ENCODE measurements around the gene SPRR2G.
"Not testable (repeated sequence)": the region's sequence is repeated elsewhere in the genome, so short reads cannot be mapped to it uniquely, and the experiment has no call there.

Gene SPRR2G

GRCh38 chr1:153133267-153133666 is 17.4 kb downstream of the SPRR2G start:
- DNase-seq (ENCODE audit: extremely low read depth, low read depth) = no peak
- TF ChIP-seq CTCF (IDR thresholded peaks at IDR 0.05; ENCODE audit: low read depth, low read length) = no peak

DNA sequence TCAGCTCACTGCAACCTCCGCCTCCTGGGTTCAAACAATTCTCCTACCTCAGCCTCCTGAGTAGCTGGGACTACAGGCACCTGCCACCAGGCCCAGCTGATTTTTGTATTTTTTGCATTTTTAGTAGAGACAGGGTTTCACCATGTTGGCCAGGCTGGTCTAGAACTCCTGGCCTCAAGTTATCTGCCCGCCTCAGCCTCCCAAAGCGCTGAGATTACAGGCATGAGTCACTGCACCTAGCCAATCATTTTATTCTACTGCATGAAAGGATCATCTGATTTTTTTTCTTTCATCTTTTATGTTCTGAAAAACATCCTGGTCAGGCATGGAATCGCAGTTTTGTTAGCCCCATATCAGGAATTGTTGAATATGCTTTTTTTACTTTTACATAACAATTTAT is 22.0 kb downstream of the SPRR2G start:
- not testable (repeated sequence) for DNase-seq (ENCODE audit: extremely low read depth, low read depth)

- no peak for TF ChIP-seq CTCF (IDR thresholded peaks at IDR 0.05; ENCODE audit: low read depth, low read length)
Measured at GRCh38 chr1:153127296-153127695, 23.4 kb downstream of the SPRR2G start.

DNA sequence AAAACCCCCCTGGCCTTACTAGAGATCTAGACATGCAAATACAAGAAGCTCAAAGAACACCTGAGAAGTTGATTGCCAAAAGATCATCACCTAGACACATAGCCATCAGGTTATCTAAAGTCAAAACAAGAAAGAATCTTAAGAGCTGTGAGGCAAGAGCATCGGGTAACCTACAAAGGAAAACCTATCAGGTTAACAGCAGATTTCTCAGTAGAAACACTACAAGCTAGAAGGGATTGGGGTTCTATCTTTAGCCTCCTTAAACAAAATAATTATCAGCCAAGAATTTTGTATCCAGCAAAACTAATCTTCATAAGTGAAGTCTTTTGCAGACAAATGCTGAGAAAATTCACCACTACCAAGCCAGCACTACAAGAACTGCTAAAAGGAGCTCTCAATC is 25.2 kb downstream of the SPRR2G start:
- no peak for DNase-seq (ENCODE audit: extremely low read depth, low read depth)
- no peak for TF ChIP-seq CTCF (IDR thresholded peaks at IDR 0.05; ENCODE audit: low read depth, low read length)

More at GRCh38 chr1:153127296-153127695, 23.4 kb downstream of the SPRR2G start:
- DNase-seq (ENCODE audit: extremely low read depth, low read depth) = no peak

GRCh38 chr1:153123793-153124192 is 26.9 kb downstream of the SPRR2G start:
- not testable (repeated sequence) for DNase-seq (ENCODE audit: extremely low read depth, low read depth)

GRCh38 chr1:153122831-153123421 is 27.8 kb downstream of the SPRR2G start:
- no peak for DNase-seq (ENCODE audit: extremely low read depth, low read depth)
- TF ChIP-seq CTCF (IDR thresholded peaks at IDR 0.05; ENCODE audit: low read depth, low read length) = no peak

DNA sequence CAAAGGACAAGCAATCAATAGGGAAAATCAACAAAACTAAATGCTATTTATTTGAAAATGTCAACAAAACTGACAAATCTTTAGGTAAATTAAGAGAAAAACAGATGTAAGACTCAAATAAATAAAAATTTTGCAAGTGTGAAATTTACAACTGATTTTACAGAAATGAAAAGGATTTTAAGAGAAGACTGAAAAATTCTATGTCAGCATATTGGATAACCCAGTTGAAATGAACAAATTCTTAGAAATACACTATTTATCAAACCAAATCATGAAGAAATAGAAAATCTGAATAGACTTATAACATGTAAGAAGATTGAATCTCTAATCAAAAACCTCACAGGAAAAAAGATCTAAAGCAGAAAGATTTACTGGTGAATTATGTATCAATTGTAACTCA is 29.7 kb downstream of the SPRR2G start:
- no peak for DNase-seq (ENCODE audit: extremely low read depth, low read depth)
- no peak for TF ChIP-seq CTCF (IDR thresholded peaks at IDR 0.05; ENCODE audit: low read depth, low read length)

GRCh38 chr1:153119491-153119971 is 31.2 kb downstream of the SPRR2G start:
- TF ChIP-seq CTCF (IDR thresholded peaks at IDR 0.05; ENCODE audit: low read depth, low read length) = no peak
- no peak for DNase-seq (ENCODE audit: extremely low read depth, low read depth)

- not testable (repeated sequence) for DNase-seq (ENCODE audit: extremely low read depth, low read depth)
Measured at GRCh38 chr1:153115264-153115663, 35.4 kb downstream of the SPRR2G start.

Data from AG09319 (cell line).